Ectodermal cell (in vitro differentiated cells): ENCODE data around the gene EHBP1.

Experiments
- H3K27ac ChIP-seq: 2 replicates; pipeline ENCODE4 v1.7.0; 2013; ENCODE audit warnings: mild to moderate bottlenecking, low read depth, low read length; ENCODE audit not compliant: insufficient read depth, poor library complexity, severe bottlenecking
- H3K27me3 ChIP-seq: 2 replicates; pipeline ENCODE4 v1.7.0; 2013; ENCODE audit warnings: mild to moderate bottlenecking, low read length; ENCODE audit not compliant: insufficient read depth, control insufficient read depth, poor library complexity, severe bottlenecking
- H3K36me3 ChIP-seq: one replicate; pipeline ENCODE4 v1.7.0; 2013; ENCODE audit warnings: low read length; ENCODE audit not compliant: control insufficient read depth, insufficient read depth
- H3K4me1 ChIP-seq: one replicate; pipeline ENCODE4 v1.7.0; 2013; ENCODE audit warnings: low read length; ENCODE audit not compliant: control insufficient read depth, insufficient read depth
- H3K4me3 ChIP-seq: 2 replicates; pipeline ENCODE4 v1.7.0; 2013; ENCODE audit warnings: low read depth, low read length, control low read depth; ENCODE audit not compliant: insufficient read depth
- H3K9me3 ChIP-seq: 2 replicates; pipeline ENCODE4 v1.7.0; 2013; ENCODE audit warnings: mild to moderate bottlenecking, low read length, moderate library complexity; ENCODE audit not compliant: control insufficient read depth
- WGBS, 2 experiments: methylation state at CpG; one replicate each; pipeline ENCODE4 v1.1.7; 2013; ENCODE audit warnings: missing lambda C conversion rate in 2 of 2; 5-methylcytosine and 5-hydroxymethylcytosine counted together

The EHBP1 gene

GRCh38 chr2:62844311-62845090, 139.0 kb downstream of the EHBP1 start:
- no peaks in the 10 kb centered on the region for H3K36me3 ChIP-seq
- H3K9me3 ChIP-seq, result no peaks in the 10 kb centered on the region
- H3K4me1 ChIP-seq, result peaks cover 7% of the 10 kb centered on the region
- no peaks in the 10 kb centered on the region for H3K27me3 ChIP-seq
- H3K4me3 ChIP-seq, result no peak overlapping the region
- no peak overlapping the region for H3K27ac ChIP-seq
- 54 to 65% methylated on average over 1 of the region's 1 CpG for WGBS, 2 experiments

DNA sequence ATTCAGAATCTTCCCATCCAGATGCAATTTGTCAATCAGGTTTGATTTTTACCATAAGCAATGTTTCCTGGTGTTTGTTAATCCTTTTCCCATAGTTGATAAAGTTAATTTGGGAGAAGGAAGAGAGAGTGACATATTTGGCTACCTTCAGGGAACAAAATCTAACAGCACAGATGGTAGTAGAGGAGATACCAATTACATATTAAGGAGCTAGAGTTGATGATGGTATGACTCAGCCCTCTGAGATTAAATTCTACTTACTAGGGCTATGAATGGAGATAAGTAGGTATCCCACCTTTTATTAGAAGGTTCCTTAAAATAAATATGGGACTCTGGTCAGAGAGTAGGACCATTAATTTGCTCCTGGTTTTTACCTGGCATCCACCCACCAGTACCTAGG, 139.7 kb downstream of the EHBP1 start:
- Histone ChIP-seq H3K4me1 (peaks cover 7% of the 10 kb centered on the region), H3K4me3 (no peak overlapping the region), H3K27me3 (no peaks in the 10 kb centered on the region), H3K27ac (no peak overlapping the region), H3K9me3 (no peaks in the 10 kb centered on the region), H3K36me3 (no peaks in the 10 kb centered on the region)

GRCh38 chr2:62852254-62852653, 146.7 kb downstream of the EHBP1 start:
- H3K27me3 ChIP-seq, result no peaks in the 10 kb centered on the region
- H3K36me3 ChIP-seq, result no peaks in the 10 kb centered on the region
- no peaks in the 10 kb centered on the region for H3K4me1 ChIP-seq
- H3K4me3 ChIP-seq, result no peak overlapping the region
- no peak overlapping the region for H3K27ac ChIP-seq
- H3K9me3 ChIP-seq, result no peaks in the 10 kb centered on the region

DNA sequence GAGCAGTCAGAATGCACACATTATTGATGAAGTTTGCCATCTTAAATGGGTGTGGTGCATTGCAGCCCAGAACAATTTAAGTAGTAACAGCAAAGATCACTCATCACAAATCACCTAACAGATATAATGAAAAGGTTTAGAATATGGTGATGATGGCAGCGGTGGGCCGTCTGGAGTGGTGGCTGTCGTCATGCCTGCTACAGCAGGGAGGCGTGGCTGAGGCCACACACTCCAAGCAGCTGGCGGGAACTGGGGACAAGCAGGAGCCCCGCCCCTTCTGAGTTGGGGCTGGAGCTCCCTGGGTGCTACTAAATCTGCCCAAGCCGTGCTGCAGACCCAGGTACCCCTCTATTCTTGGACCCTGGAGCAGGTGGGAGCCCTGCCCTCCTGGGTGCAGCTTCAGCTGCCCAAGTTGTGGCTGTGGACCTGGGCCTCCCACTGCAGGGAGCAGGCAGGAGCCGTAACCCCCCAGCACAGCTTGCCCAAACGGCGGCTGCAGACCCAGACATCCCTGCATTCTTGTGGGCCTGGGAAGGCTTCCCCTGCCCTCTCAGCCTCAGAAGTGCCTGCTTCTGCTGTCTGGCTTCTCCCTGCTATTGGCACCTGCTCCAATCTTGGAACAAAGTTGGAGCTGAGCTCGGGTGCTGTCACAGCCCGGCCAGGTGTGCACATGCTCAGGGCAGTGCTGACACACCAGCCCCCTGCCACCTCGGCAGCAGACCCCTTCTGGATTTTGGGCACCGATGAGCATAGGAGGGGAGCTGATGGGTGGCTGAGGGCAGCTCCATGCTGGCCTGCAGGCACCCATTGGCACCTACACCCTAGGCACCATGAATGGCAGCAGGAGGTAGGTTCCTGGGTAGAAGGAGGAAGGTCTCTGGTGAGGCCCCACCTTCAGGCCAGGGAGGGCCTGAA, 149.3 kb downstream of the EHBP1 start:
- Histone ChIP-seq H3K27me3 (no peaks in the 10 kb centered on the region), H3K27ac (no peak overlapping the region), H3K4me1 (no peaks in the 10 kb centered on the region), H3K36me3 (no peaks in the 10 kb centered on the region), H3K9me3 (no peaks in the 10 kb centered on the region), H3K4me3 (no peak overlapping the region)
- 93 to 95% methylated on average over 14 of the region's 14 CpGs for WGBS, 2 experiments

- no peaks in the 10 kb centered on the region for H3K4me1 ChIP-seq
- H3K4me3 ChIP-seq, result no peak overlapping the region
- no peak overlapping the region for H3K27ac ChIP-seq
- no peaks in the 10 kb centered on the region for H3K9me3 ChIP-seq
- no peaks in the 10 kb centered on the region for H3K27me3 ChIP-seq
- no peaks in the 10 kb centered on the region for H3K36me3 ChIP-seq
- 94 to 95% methylated on average over 6 of the region's 6 CpGs for WGBS, 2 experiments
Observed at GRCh38 chr2:62856228-62857040, 150.9 kb downstream of the EHBP1 start.

DNA sequence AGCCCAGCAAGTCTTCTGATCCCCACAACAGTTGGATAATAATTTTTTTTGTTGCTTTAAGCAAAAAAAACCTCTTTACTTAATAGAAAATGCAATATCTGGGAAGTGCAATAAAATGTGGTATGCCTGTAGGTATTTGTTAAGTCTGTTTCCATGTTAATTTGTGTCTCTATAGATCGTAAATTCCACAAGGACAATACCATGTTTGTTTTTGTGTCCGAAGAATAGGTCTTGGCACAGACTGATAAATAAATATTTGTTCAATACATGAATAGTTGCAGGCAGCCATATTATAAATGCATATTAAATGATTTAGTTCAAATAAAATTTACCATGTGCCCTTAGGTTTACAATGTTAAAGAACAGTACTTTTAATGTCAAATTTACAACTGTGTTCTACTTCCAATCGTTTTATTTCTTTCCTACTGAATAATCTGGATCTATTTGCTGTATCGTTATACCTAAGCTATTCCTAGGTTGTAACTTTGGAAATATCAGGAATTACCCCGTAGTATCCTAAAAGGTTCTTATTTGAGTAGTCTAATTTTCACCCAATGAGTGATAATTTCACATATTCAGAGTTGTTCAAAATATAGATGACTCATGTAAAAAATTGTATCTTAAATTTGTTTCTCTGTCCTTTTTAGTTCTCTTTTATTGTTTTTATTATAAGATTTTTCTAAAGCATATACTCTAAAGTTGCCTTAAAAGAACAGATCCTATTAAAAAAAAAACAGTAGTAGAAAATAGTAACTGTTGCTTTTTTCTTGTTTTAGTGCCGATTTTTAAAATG, 151.8 kb downstream of the EHBP1 start:
- Histone ChIP-seq H3K27me3 (no peaks in the 10 kb centered on the region), H3K27ac (no peak overlapping the region), H3K36me3 (no peaks in the 10 kb centered on the region), H3K4me3 (no peak overlapping the region), H3K9me3 (no peaks in the 10 kb centered on the region), H3K4me1 (no peaks in the 10 kb centered on the region)
- 93 to 95% methylated on average over 4 to 5 of the region's 6 CpGs for WGBS, 2 experiments

DNA sequence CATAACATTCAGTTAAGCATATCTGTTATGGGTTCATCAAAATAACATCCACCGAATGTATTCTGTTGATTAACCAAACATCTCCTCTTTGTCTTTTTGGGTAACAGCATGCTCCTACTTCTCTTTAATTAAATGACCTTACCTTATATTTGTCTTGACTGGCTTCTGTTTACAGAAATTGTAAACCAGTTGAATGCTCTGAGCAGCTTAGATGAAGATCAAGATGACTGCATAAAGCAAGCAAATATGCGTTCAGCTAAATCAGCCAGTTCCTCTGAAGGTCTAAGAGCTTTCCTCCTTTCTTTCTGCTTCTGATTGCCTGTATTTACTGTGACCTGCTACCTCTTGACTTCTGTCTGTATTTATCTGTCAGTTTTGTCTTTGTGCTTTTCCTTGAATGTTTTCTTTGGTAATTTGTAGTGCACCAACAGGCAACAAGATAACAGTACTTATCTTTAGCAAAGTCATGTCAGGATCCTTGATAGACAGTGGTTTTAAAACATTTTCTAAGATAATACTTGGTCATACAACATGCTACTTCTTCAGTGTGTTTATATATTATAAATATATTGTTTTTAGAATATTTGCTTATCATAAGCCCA, 152.8 kb downstream of the EHBP1 start:
- no peaks in the 10 kb centered on the region for H3K27me3 ChIP-seq
- H3K4me3 ChIP-seq, result no peak overlapping the region
- no peaks in the 10 kb centered on the region for H3K4me1 ChIP-seq
- H3K27ac ChIP-seq, result no peak overlapping the region
- WGBS, 2 experiments, result 91 to 99% methylated on average over 2 of the region's 2 CpGs
- no peaks in the 10 kb centered on the region for H3K9me3 ChIP-seq
- no peaks in the 10 kb centered on the region for H3K36me3 ChIP-seq

DNA sequence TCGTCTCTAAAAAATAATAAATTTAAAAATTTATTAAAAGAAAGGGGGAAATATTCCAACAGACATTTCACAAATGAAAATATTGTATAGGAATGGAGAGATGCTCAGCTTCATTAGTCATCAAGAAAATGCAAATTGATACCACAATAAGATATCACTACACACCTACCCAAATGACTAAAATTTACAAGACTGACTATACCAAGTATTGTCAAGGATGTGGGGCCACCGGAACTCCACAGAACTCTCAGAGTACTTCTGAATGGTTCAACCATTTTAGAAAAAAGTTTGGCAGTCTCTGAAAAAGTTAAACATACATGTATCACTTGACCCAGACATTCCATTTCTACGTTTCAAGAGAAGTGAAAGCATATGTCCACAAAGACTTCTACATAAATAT, 163.4 kb downstream of the EHBP1 start:
- 95 to 100% methylated on average over 1 to 2 of the region's 3 CpGs for WGBS, 2 experiments
- no peaks in the 10 kb centered on the region for H3K4me1 ChIP-seq
- H3K36me3 ChIP-seq, result no peaks in the 10 kb centered on the region
- no peaks in the 10 kb centered on the region for H3K27me3 ChIP-seq
- H3K27ac ChIP-seq, result no peak overlapping the region
- H3K4me3 ChIP-seq, result no peak overlapping the region
- no peaks in the 10 kb centered on the region for H3K9me3 ChIP-seq

- Histone ChIP-seq H3K27me3 (no peaks in the 10 kb centered on the region), H3K27ac (no peak overlapping the region), H3K36me3 (peaks cover 13% of the 10 kb centered on the region), H3K4me1 (no peaks in the 10 kb centered on the region), H3K9me3 (no peaks in the 10 kb centered on the region), H3K4me3 (no peak overlapping the region)
- WGBS, 2 experiments, result 92% methylated on average over 1 of the region's 1 CpG; no CpG with 5 or more reads in 1 of the 2 experiments
Observed at GRCh38 chr2:62870966-62871365, 165.5 kb downstream of the EHBP1 start.
